Ovary (tissue), 9 donors: ENCODE results near the gene PCSK2. TPM values are rescaled to one million over a fixed set of nuclear protein-coding genes. Genes with fewer than 3 reads are reported as not detected.

Source experiments
- DNase-seq, 5 donors: peaks; one replicate each; pipeline ENCODE4 v3.0.0-alpha.2; 2019 to 2020
- H3K27ac ChIP-seq, 2 donors: fragments of 200-600 bp; one replicate each; pipeline versions ENCODE4 v1.5.1 to v1.8.0; 2019 to 2022
- H3K27me3 ChIP-seq: fragments of 200-600 bp; one replicate; pipeline ENCODE4 v1.8.0; 2022
- H3K36me3 ChIP-seq: fragments of 200-600 bp; sonication (generic); one replicate; pipeline ENCODE4 v1.5.1; 2019
- H3K4me1 ChIP-seq: one replicate; pipeline ENCODE4 v1.8.1; 2013; ENCODE audit warnings: mild to moderate bottlenecking, moderate library complexity; ENCODE audit not compliant: insufficient read depth
- H3K4me3 ChIP-seq: fragments of 200-600 bp; sonication (generic); one replicate; pipeline ENCODE4 v1.5.1; 2017
- H3K9me3 ChIP-seq, 2 donors: fragments of 200-600 bp in 1 of 2; sonication (generic) in 1 of 2; one replicate each; pipeline versions ENCODE4 v1.5.1 to v1.8.1; 2013 to 2019; ENCODE audit warnings: mild to moderate bottlenecking in 1 of 2, moderate library complexity in 1 of 2
- CTCF ChIP-seq, 3 donors: fragments of 450-650 bp in 2 of 3; fragments of 200-600 bp in 1 of 3; IDR thresholded peaks; one replicate each; pipeline versions ENCODE4 v1.5.1 to v1.8.0; 2016 to 2022; ENCODE audit warnings: antibody characterized with exemption in 3 of 3, mild to moderate bottlenecking in 1 of 3
- EP300 ChIP-seq: sonication (generic); formaldehyde crosslinking; IDR thresholded peaks from one replicate; pipeline ENCODE4 v1.6.1; 2017; ENCODE audit warnings: antibody characterized with exemption
- POLR2A ChIP-seq: fragments of 450-650 bp; IDR thresholded peaks from one replicate; pipeline ENCODE4 v1.6.1; 2017; ENCODE audit warnings: antibody characterized with exemption, mild to moderate bottlenecking, moderate library complexity
- WGBS, 3 donors: extraction: QIAGEN DNeasy Blood & Tissue Kit in 1 of 3; methylation state at CpG; one replicate each; pipeline versions ENCODE4 v1.1.5 to v1.1.7; 2013 to 2017; 5-methylcytosine and 5-hydroxymethylcytosine counted together
- intact Hi-C, 4 donors: fragments of 100-400 bp; cut with DNase I; formaldehyde crosslinking; loops; one replicate each; pipeline versions ENCODE4 v1.11.0 to v1.15.1; 2022 to 2023
- polyA plus RNA-seq, 2 donors: library from polyadenylated mRNA; stranded (reverse); fragments of 200-250 nt in 1 of 2; fragments of 350-450 nt in 1 of 2; fragmentation: Illumina TruSeq in 1 of 2; extraction: RNeasy Lipid Tissue Mini Kit (QIAGEN cat#74804) in 1 of 2; gene quantifications; one replicate each; pipeline ENCODE4 v1.2.3, GENCODE V29; 2013 to 2014
- total RNA-seq, 7 donors: library from RNA; depleted of rRNA in 2 of 7; stranded (reverse); fragments of >200 nt in 2 of 7; fragmentation: NEBNext Ultra II Directional in 3 of 7; extraction: Animal tissue kit (Norgen Biotek cat#: 25700) in 3 of 7; gene quantifications; one replicate each; pipeline versions ENCODE4 v1.1.0 to v1.2.4, GENCODE V29; 2016 to 2023
- donor health status: DM: no; HTN: no; CAD: no; lungs with moderate emphysema.
- donor health status: DM: no; HTN: no; CAD: no.
- donor health status: Bipolar disorder and iron deficiency.
- donor health status: DM: yes; HTN: yes; CAD: no.
- donor health status: DM: no; HTN: no; CAD: no.
- donor health status: DM: yes; HTN: yes; CAD: no.

PCSK2 gene
- total and polyA plus RNA-seq, 9 donors: 3.0 to 27.8 (median 6.7) TPM

- H3K36me3 ChIP-seq: no peaks in the 10 kb centered on the region
- no peak overlapping the region for H3K27ac ChIP-seq
- peaks cover 7% of the 10 kb centered on the region for H3K4me1 ChIP-seq
- H3K4me3 ChIP-seq: no peak overlapping the region
- whole genome bisulfite sequencing, 3 donors: 54 to 71% (median 68%) methylated on average over 1 of the region's 1 CpG
- H3K27me3 ChIP-seq: no peaks in the 10 kb centered on the region
- TF ChIP-seq CTCF (IDR thresholded peaks at IDR 0.05) (no peak), POLR2A (no peak), EP300 (no peak)
- intact Hi-C loops: no loop called here
- DNase-seq: no peak
- H3K9me3 ChIP-seq: no peaks in the 10 kb centered on the region
These were observed 2.4 kb downstream of the PCSK2 start for GRCh38 chr20:17229256-17229655.

- Histone ChIP-seq H3K4me3 (no peak overlapping the region), H3K9me3 (no peaks in the 10 kb centered on the region), H3K4me1 (peaks cover under 1% of the 10 kb centered on the region), H3K36me3 (no peaks in the 10 kb centered on the region), H3K27ac (no peak overlapping the region), H3K27me3 (no peaks in the 10 kb centered on the region)
- no peak for TF ChIP-seq EP300
- TF ChIP-seq POLR2A: no peak
- TF ChIP-seq CTCF (IDR thresholded peaks at IDR 0.05): no peak
- intact Hi-C loops: no loop called here
- 83 to 88% (median 85%) methylated on average over 4 of the region's 4 CpGs for WGBS, 3 donors
- DNase-seq: no peak
These were observed 6.8 kb downstream of the PCSK2 start for GRCh38 chr20:17233626-17234025.

GRCh38 chr20:17236766-17237165, 9.9 kb downstream of the PCSK2 start:
- intact Hi-C loops: no loop called here
- Histone ChIP-seq H3K4me1 (no peaks in the 10 kb centered on the region), H3K9me3 (no peaks in the 10 kb centered on the region), H3K36me3 (no peaks in the 10 kb centered on the region), H3K27ac (no peak overlapping the region), H3K27me3 (no peaks in the 10 kb centered on the region), H3K4me3 (no peak overlapping the region)
- no peak for DNase-seq
- no peak for TF ChIP-seq POLR2A
- no peak for TF ChIP-seq EP300
- TF ChIP-seq CTCF (IDR thresholded peaks at IDR 0.05): no peak

- Histone ChIP-seq H3K36me3 (no peaks in the 10 kb centered on the region), H3K27ac (no peak overlapping the region), H3K9me3 (no peaks in the 10 kb centered on the region), H3K27me3 (no peaks in the 10 kb centered on the region), H3K4me3 (no peak overlapping the region), H3K4me1 (no peaks in the 10 kb centered on the region)
- 79 to 81% (median 80%) methylated on average over 3 of the region's 3 CpGs for WGBS, 3 donors
- TF ChIP-seq POLR2A (no peak), EP300 (no peak), CTCF (IDR thresholded peaks at IDR 0.05) (no peak)
- intact Hi-C loops: no loop called here
- no peak for DNase-seq
These were observed 21.4 kb downstream of the PCSK2 start for GRCh38 chr20:17248224-17248623.

GRCh38 chr20:17262786-17263185, 35.9 kb downstream of the PCSK2 start:
- TF ChIP-seq POLR2A (no peak), EP300 (no peak), CTCF (IDR thresholded peaks at IDR 0.05) (no peak)
- intact Hi-C loops: no loop called here

More at GRCh38 chr20:17262786-17263185, 35.9 kb downstream of the PCSK2 start:
- no peaks in the 10 kb centered on the region for H3K9me3 ChIP-seq
- H3K27ac ChIP-seq: no peak overlapping the region
- H3K4me3 ChIP-seq: no peak overlapping the region
- 45 to 55% (median 49%) methylated on average over 3 of the region's 3 CpGs for WGBS, 3 donors
- no peak for DNase-seq
- H3K36me3 ChIP-seq: no peaks in the 10 kb centered on the region
- no peaks in the 10 kb centered on the region for H3K27me3 ChIP-seq
- H3K4me1 ChIP-seq: no peaks in the 10 kb centered on the region
